ENCODE measurements around the gene STARD13. TPM values are rescaled to one million over a fixed set of nuclear protein-coding genes. Genes with fewer than 3 reads are reported as not detected.

Gene STARD13
- total RNA-seq, 1 experiment from 2014 or later: 4.1 TPM

GRCh38 chr13:33195693-33196464 is 89.7 kb downstream of the STARD13 start:
- no peaks in the 10 kb centered on the region for H3K36me3 ChIP-seq (ENCODE audit: control insufficient read depth in 1 of 2, insufficient read depth in 2 of 2, low read length in 2 of 2)
- ChIA-PET RAD21 (ENCODE audit: low non-redundant PET in 1 of 2, low total read pairs in 2 of 2, uncharacterized antibody in 2 of 2, unreplicated experiment in 2 of 2) (no interaction called here), POLR2A (no interaction called here), CTCF (no interaction called here)
- H3K79me2 ChIP-seq (ENCODE audit: insufficient read depth, low read length): no peaks in the 10 kb centered on the region
- H3K9ac ChIP-seq (ENCODE audit: low read length): no peak overlapping the region
- DNase-seq (ENCODE audit: low read depth, low spot score) (no peak), ATAC-seq (no peak)
- no peak for TF ChIP-seq CEBPB (IDR thresholded peaks at IDR 0.05; ENCODE audit: low read depth)
- no peak for TF ChIP-seq YY1 (IDR thresholded peaks at IDR 0.05; ENCODE audit: extremely low read depth, insufficient replicate concordance, low read depth, low read length)
- TF ChIP-seq EZH2phosphoT487 (IDR thresholded peaks at IDR 0.05; ENCODE audit: borderline replicate concordance): no peak
- TF ChIP-seq CBX3 (IDR thresholded peaks at IDR 0.05; ENCODE audit: low read depth): no peak
- TF ChIP-seq SIN3A (IDR thresholded peaks at IDR 0.05; ENCODE audit: low read depth): no peak
- TF ChIP-seq, protein P1, sequence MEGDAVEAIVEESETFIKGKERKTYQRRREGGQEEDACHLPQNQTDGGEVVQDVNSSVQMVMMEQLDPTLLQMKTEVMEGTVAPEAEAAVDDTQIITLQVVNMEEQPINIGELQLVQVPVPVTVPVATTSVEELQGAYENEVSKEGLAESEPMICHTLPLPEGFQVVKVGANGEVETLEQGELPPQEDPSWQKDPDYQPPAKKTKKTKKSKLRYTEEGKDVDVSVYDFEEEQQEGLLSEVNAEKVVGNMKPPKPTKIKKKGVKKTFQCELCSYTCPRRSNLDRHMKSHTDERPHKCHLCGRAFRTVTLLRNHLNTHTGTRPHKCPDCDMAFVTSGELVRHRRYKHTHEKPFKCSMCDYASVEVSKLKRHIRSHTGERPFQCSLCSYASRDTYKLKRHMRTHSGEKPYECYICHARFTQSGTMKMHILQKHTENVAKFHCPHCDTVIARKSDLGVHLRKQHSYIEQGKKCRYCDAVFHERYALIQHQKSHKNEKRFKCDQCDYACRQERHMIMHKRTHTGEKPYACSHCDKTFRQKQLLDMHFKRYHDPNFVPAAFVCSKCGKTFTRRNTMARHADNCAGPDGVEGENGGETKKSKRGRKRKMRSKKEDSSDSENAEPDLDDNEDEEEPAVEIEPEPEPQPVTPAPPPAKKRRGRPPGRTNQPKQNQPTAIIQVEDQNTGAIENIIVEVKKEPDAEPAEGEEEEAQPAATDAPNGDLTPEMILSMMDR (IDR thresholded peaks at IDR 0.05 in 2 of 3, conservative IDR thresholded peaks at IDR 0.05 in 1 of 3; ENCODE audit: borderline replicate concordance in 1 of 3, insufficient read depth in 1 of 3, low read depth in 2 of 3, low read length in 2 of 3): no peak
- no peak for TF ChIP-seq FOSL1 (IDR thresholded peaks at IDR 0.05; ENCODE audit: low read depth)
- TF ChIP-seq EGR1 (IDR thresholded peaks at IDR 0.05; ENCODE audit: low read depth): no peak
- no peak for TF ChIP-seq SP1 (IDR thresholded peaks at IDR 0.05; ENCODE audit: low read depth)
- TF ChIP-seq REST (IDR thresholded peaks at IDR 0.05; ENCODE audit: low read depth): no peak
- no peak for TF ChIP-seq POLR2AphosphoS5 (IDR thresholded peaks at IDR 0.05; ENCODE audit: low read depth, low read length)
- TF ChIP-seq, protein P2, sequence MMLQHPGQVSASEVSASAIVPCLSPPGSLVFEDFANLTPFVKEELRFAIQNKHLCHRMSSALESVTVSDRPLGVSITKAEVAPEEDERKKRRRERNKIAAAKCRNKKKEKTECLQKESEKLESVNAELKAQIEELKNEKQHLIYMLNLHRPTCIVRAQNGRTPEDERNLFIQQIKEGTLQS (IDR thresholded peaks at IDR 0.05): no peak
- no peak for TF ChIP-seq ZBTB33 (IDR thresholded peaks at IDR 0.05; ENCODE audit: extremely low read depth, insufficient replicate concordance, low read length)
- TF ChIP-seq EZH2 (IDR thresholded peaks at IDR 0.05): no peak
- TF ChIP-seq RAD21 (IDR thresholded peaks at IDR 0.05; ENCODE audit: low read depth): no peak
- no peak for TF ChIP-seq ELF1 (IDR thresholded peaks at IDR 0.05; ENCODE audit: borderline replicate concordance, low read depth)
- TF ChIP-seq ZFX (IDR thresholded peaks at IDR 0.05): no peak
- intact Hi-C loops (cut with micrococcal nuclease): no loop called here
- H4K20me1 ChIP-seq (ENCODE audit: insufficient read depth): no peaks in the 10 kb centered on the region
- H3K27ac ChIP-seq (ENCODE audit: low read depth, low read length): no peak overlapping the region
- no peaks in the 10 kb centered on the region for H3K27me3 ChIP-seq (ENCODE audit: insufficient read depth, low read length)
- H3K4me2 ChIP-seq (ENCODE audit: low read length): no peak overlapping the region
- H3K9me3 ChIP-seq (ENCODE audit: control insufficient read depth in 1 of 2, insufficient read depth in 1 of 2, low read depth in 1 of 2, low read length in 2 of 2): no peaks in the 10 kb centered on the region
- no TSS peak for BruUV-seq (replicated peaks)
- no peaks in the 10 kb centered on the region; a peak in 1 of 4 replicates for H3K4me1 ChIP-seq (ENCODE audit: control insufficient read depth in 1 of 2, insufficient read depth in 2 of 2, low read length in 2 of 2)
- H3K4me3 ChIP-seq (replicated peaks in 1 of 2; ENCODE audit: low read depth in 1 of 2, low read length in 2 of 2): no peak overlapping the region
- H2AFZ ChIP-seq (ENCODE audit: low read depth, low read length, poor library complexity, severe bottlenecking): no peak overlapping the region
- H3K9me2 ChIP-seq (ENCODE audit: insufficient read depth): no peaks in the 10 kb centered on the region
